Activated CD8-positive, alpha-beta memory T cell treated with anti-CD3 and anti-CD28 coated beads, Interleukin-2, amount 50 U/mL, for 24 hours (primary cell): ENCODE measurements around the gene CPNE7.

Source experiments
- DNase-seq: peaks from one replicate; pipeline ENCODE4 v3.0.0-alpha.2; 2020; ENCODE audit errors: extremely low read depth

Gene CPNE7

GRCh38 chr16:89602952-89603590, 27.5 kb downstream of the CPNE7 start:
- no peak for DNase-seq

GRCh38 chr16:89604764-89605163, 29.2 kb downstream of the CPNE7 start:
- no peak for DNase-seq

GRCh38 chr16:89605186-89605970, 29.8 kb downstream of the CPNE7 start:
- DNase-seq: no peak

- no peak for DNase-seq
Measured at GRCh38 chr16:89606006-89606405, 30.4 kb downstream of the CPNE7 start.

GRCh38 chr16:89607453-89607852, 31.9 kb downstream of the CPNE7 start:
- no peak for DNase-seq

GRCh38 chr16:89607937-89608740, 32.6 kb downstream of the CPNE7 start:
- DNase-seq: no peak

GRCh38 chr16:89610108-89610453, 34.5 kb downstream of the CPNE7 start:
- no peak for DNase-seq

GRCh38 chr16:89612415-89613166, 37.0 kb downstream of the CPNE7 start:
- no peak for DNase-seq

GRCh38 chr16:89613231-89613953, 37.8 kb downstream of the CPNE7 start, which contains the start of gene DPEP1:
Gene DPEP1 (plus strand): TSS chr16:89613642. CDS start chr16:89630411, 16,769 bp downstream.
- no peak for DNase-seq

GRCh38 chr16:89613954-89614459, 38.4 kb downstream of the CPNE7 start:
- DNase-seq: no peak

- no peak for DNase-seq
Measured at GRCh38 chr16:89615176-89615575, 39.6 kb downstream of the CPNE7 start.

GRCh38 chr16:89615596-89616090, 40.1 kb downstream of the CPNE7 start:
- no peak for DNase-seq

GRCh38 chr16:89616623-89617022, 41.1 kb downstream of the CPNE7 start:
- no peak for DNase-seq

- no peak for DNase-seq
Measured at GRCh38 chr16:89617036-89617435, 41.5 kb downstream of the CPNE7 start.

GRCh38 chr16:89618109-89618998, 42.8 kb downstream of the CPNE7 start:
- no peak for DNase-seq

GRCh38 chr16:89619840-89620239, 44.3 kb downstream of the CPNE7 start:
- DNase-seq: no peak

GRCh38 chr16:89620406-89620841, 44.9 kb downstream of the CPNE7 start:
- no peak for DNase-seq

GRCh38 chr16:89621136-89621697, 45.7 kb downstream of the CPNE7 start:
- DNase-seq: no peak

- no peak for DNase-seq
Measured at GRCh38 chr16:89621698-89622409, 46.3 kb downstream of the CPNE7 start.
